Measurements from ENCODE around the gene ZSCAN21. TPM values are rescaled to one million over a fixed set of nuclear protein-coding genes. Genes with fewer than 3 reads are reported as not detected.
A peak's percentile ranks its signal among the peaks of the same experiment; 100 is the strongest.

The ZSCAN21 gene
- polyA plus RNA-seq, 5 donors = 23.1 to 27.0 (median 25.6) TPM

DNA sequence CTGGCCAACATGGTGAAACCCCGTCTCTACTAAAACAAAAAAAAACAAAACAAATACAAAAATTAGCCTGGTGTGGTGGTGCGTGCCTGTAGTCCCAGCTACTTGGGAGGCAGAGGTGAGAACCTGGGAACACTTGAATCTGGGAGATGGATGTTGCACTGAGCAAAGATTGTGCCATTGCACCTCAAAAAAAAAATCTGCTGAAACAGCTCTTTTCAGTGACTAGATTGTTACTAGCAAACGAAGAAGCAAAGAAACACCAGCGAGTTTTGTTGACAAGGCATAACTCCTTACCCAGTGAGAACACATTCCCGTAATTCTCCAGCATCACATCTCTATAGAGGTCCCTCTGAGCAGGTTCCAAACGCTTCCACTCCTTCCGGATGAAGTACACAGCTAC, 25.3 kb downstream of the ZSCAN21 start:
- DNase-seq = no peak

DNA sequence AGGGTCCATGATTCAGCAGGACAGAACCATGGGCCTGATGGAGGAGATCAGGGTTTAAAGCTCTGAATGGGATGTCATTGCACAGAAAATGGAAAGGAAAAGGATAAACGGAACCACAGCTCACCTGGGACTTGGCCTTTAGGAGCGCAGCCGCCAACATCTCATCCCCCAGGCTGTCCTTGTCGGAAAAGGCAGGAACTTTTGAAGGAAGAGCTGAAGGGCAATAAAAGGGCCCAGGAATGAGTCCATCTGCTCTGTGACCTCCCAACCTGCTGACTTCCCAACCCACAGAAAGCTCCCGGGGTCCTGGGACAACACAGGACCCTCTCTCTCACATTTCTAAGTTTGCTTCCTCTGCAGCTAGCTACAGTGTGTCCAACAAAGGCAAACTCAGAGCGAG, 25.8 kb downstream of the ZSCAN21 start:
- DNase-seq = no peak

GRCh38 chr7:100077205-100077604, 27.6 kb downstream of the ZSCAN21 start:
- DNase-seq = no peak

DNA sequence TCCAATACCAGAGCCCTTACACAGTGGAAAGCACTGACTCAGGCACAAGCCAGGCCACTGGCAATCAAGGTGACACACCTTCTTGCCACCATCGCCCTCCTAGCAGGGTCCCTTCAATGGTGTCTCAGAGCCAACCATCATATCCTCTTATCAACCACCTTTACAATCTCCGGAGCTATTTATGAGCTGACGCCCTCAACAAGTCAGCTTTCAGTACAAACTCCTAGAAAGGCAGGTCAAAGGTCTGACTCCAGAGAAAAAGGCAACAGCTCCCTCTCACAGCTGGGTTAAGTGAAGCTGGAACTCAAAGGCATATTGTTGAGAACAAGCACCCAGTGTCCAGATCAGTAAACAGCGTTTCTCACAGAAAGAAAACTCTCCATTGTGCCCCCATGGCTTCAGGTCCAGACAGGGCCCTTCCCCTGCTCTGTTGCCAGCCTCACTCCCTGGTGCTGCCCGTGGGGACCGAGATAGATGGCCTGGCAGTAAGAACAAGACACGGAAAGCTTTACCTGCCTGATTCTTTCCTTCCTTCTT, 29.5 kb downstream of the ZSCAN21 start:
- no peak for DNase-seq

- no peak for DNase-seq
Measured at GRCh38 chr7:100080907-100081534, 31.4 kb downstream of the ZSCAN21 start.

DNA sequence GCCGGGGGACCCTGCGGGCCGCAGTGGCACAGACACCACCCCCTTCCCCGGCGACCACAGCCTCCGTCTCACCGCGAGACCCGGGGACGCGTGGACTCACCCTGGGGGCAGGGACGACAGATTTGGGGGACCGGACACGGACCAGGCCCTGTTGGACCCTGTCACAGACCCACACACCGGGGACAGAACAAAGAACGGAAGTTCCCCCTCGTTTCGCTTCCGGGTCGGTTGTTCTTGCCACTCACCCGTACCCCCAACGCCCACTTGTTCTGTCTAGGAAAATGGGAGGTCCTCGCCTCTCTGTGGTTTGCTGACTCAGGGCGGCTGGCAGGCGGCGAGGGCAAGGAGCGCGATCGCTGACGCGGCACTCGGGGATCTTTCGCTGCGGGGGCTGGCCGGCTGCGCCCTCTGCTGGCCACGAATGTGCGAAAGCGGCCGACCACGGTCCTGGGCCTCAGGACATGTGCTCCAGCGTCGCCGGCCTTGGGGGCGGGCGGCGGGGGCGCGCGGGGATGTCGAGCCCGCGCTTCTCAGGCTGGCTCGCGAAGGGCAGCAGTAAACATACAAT, 32.0 kb downstream of the ZSCAN21 start, which contains the start of gene ZNF3:
ZNF3 (minus strand) TSS at position 189 of the 568 bp plus-strand sequence. CDS start 4,366 bp downstream, outside the sequence.
- peak; percentile 98 to 99 for DNase-seq

DNA sequence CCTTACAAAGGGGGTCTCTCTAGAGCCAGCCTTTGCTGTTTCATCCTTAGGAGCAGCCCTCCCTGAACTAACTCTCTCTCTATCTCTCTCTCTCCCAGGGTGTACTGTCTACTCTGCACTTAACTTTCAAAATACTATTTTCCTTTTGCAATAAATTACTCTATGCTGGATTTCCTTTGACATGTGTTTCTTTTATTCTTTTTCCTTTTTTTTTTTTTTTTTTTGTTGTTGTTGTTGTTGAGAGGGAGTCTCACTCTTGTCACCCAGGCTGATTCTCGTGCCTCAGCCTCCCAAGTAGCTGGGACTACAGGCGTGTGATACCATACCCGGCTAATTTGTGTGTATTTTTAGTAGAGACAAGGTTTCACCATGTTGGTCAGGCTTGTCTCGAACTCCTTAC, 33.4 kb downstream of the ZSCAN21 start:
- DNase-seq = no peak

DNA sequence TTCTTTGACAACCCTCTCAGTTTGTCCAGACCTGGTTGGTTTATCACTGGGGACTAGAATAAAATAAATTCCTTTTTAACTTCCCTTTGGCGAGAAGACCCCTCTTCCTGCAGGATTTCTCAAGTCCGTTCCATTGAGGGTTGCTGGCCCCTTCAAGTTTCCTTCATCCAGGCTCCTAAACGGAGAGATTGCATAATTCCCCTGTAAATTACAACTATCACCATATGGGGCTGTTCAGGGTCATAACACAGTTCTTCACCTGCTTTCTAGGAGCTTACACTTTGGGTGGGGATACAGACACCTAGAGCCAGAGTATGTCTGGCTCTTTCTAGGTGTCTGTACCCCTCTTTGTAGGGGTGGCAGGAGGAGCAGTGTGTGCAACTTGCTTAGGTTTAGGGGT, 35.9 kb downstream of the ZSCAN21 start:
- no peak for DNase-seq

DNA sequence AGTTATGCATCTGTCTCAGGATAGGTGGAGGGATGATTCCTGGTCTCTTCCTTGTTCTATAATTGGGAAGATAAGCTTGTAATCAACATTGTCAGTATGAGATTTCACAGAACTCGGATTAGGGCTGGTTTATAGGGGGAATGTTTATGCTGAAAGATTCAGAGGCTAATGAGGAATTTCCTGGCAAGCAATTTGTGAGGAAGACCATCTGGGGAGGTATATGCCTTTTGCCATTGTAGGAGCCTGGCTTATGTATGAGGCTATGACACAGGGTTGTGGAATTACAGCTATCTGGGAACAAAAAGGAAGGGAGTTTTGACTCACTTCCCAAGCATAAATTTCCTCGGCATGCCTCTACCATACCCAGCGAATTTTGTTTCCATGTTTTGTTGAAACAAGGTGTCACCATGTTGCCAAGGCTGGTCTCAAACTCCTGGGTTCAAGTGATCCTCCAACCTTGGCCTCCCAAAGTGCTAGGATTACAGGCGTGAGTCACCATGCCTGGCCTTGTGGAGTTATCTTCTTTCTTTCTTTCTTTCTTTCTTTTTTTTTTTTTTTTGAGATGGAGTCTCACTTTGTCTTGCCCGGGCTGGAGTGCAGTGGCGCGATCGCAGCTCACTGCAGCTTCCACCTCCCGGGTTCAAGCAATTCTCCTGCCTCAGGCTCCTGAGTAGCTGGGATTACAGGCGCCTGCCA, 37.6 kb downstream of the ZSCAN21 start:
- DNase-seq = no peak

GRCh38 chr7:100088095-100088620, 38.6 kb downstream of the ZSCAN21 start:
- no peak for DNase-seq

DNA sequence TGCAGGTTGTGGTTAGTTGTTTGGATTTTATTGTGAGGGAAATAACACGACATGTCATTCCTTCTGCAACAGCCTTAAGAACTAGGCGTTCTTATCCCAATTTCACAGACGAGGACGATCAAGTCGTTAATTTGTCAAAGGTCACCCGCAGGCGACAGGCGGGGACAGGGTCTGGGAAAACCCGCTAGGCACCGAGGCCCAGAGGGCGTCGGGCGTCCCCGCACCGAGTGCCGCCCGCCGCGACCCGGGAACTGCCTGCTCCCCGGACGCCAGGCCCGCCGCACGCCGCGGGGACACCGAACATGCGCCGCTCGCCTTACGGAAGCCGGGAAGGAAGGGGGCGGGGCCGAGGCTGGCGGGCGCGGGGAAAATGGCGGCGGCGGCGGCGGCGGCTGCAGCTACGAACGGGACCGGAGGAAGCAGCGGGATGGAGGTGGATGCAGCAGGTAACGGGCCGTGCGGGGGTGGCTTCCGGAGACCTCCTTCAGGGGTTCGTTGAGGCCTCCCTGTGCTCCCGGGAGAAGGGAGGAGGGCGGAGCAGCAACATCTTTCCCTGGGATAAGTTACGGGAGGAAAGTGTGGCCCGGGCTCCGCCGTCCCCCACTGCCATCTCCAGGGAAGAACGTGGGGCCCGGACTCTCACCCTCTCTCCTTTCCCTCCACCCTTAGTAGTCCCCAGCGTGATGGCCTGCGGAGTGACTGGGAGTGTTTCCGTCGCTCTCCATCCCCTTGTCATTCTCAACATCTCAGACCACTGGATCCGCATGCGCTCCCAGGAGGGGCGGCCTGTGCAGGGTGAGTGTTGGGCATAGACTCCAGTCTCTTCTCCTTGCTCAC, 39.3 kb downstream of the ZSCAN21 start, which contains the start of gene COPS6:
COPS6 (plus strand) TSS at position 349 of the 837 bp plus-strand sequence; CDS start at position 371, 22 bp downstream.
- DNase-seq = peak; percentile 68 to 77

GRCh38 chr7:100089458-100090196, 40.1 kb downstream of the ZSCAN21 start:
- DNase-seq = no peak

- no peak for DNase-seq
Measured at GRCh38 chr7:100090527-100091410, 41.2 kb downstream of the ZSCAN21 start.

GRCh38 chr7:100091411-100092181, 42.0 kb downstream of the ZSCAN21 start:
- DNase-seq = no peak

- no peak for DNase-seq
Measured at GRCh38 chr7:100093054-100093453, 43.5 kb downstream of the ZSCAN21 start.

GRCh38 chr7:100093498-100093897, 43.9 kb downstream of the ZSCAN21 start:
- DNase-seq = no peak

DNA sequence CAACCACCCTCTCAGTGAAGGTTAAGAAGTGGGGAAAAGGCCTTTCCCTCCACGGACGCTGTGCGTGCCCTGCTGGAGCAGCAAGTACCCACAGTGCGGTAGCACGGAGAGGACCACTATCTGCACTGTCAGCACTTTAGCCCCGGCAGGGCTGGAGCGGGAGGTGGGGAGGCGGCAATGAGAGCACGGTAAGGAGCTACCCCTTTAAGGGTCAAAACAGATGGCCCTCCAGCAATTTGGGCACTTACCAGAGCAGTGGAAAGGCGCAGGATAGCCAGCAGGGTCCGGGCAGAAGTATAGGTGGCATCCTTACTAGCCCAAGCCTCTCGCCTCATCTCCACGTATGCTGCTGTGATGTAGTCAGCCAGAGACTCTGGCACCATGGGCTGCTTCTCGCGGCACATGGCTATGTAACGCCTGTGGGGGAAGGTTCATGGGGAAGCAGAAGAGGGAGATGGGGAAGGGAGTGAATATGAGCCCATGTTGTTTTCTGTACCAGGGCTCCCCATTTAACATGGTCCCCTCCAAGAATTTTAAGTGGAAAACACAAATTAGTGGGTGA, 44.4 kb downstream of the ZSCAN21 start:
- DNase-seq = no peak

DNA sequence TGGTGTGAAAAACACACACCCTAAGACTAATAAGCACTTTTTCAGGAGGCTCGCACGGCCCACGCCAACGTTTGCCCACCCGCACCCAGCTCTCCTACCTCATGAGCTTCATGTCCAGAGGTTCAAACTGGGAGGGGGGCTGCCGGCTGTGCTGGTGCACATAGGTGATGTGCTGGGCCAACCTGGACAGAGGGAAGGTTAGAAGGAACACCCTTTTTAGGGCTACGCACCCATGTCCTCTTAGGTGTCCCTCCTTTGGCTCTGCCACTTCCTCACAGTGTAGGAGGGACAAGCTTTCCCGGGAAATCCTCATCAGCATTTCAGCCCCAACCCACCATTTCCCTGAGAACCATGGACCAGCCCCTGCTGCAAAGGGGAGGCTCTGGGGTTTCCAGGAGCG, 45.7 kb downstream of the ZSCAN21 start:
- no peak for DNase-seq

GRCh38 chr7:100095704-100096103, 46.1 kb downstream of the ZSCAN21 start:
- DNase-seq = no peak

Data from right lung (tissue), 5 donors.